HepG2 (cell line): Measurements from ENCODE around the gene BPHL. TPM values are rescaled to one million over a fixed set of nuclear protein-coding genes. Genes with fewer than 3 reads are reported as not detected.
A peak's percentile ranks its signal among the peaks of the same experiment; 100 is the strongest.

Source experiments
- HOXA5 ChIP-seq: sonication (generic); formaldehyde crosslinking; IDR thresholded peaks from 2 replicates; pipeline ENCODE4 v1.4.0; 2020; ENCODE audit warnings: missing genetic modification reagents
- ZNF225 ChIP-seq: sonication (generic); formaldehyde crosslinking; IDR thresholded peaks from 2 replicates; pipeline ENCODE4 v1.4.0; 2020; ENCODE audit warnings: mild to moderate bottlenecking, missing genetic modification reagents
- ZNF383 ChIP-seq: sonication (generic); formaldehyde crosslinking; IDR thresholded peaks from 2 replicates; pipeline ENCODE4 v1.4.0; 2020; ENCODE audit warnings: missing genetic modification reagents, mild to moderate bottlenecking, borderline replicate concordance
- ZNF512B ChIP-seq: sonication (generic); formaldehyde crosslinking; IDR thresholded peaks from 2 replicates; pipeline ENCODE4 v1.5.1; 2020; ENCODE audit warnings: missing genetic modification reagents, mild to moderate bottlenecking, borderline replicate concordance
- ZNF562 ChIP-seq: sonication (generic); formaldehyde crosslinking; IDR thresholded peaks from 2 replicates; pipeline ENCODE4 v1.8.0; 2022; ENCODE audit warnings: missing genetic modification reagents, borderline replicate concordance
- polyA plus RNA-seq, 8 experiments: library from polyadenylated mRNA; depleted of rRNA in 3 of 8; stranded (reverse) in 7 of 8; unstranded in 1 of 8; fragments of >200 nt; fragmentation: Illumina TruSeq in 4 of 8; extraction: Trizol in 4 of 8; gene quantifications; 2 replicates each; pipeline versions ENCODE4 v1.2.1 to v1.2.3, GENCODE V29; 2011 to 2016; ENCODE audit warnings: low read depth in 4 of 8, missing spikeins in 1 of 8, mixed read lengths in 1 of 8; ENCODE audit not compliant: insufficient read depth in 1 of 8
- total RNA-seq, 5 experiments: library from RNA; depleted of rRNA; stranded (reverse); fragments of >200 nt; fragmentation: Illumina TruSeq; extraction: Trizol; gene quantifications; 2 replicates each; pipeline ENCODE4 v1.2.3, GENCODE V29; 2016; ENCODE audit warnings: low read depth in 1 of 5
- TF ChIP-seq, protein P1 (sequence below): sonication (generic); formaldehyde crosslinking; IDR thresholded peaks from 2 replicates; pipeline ENCODE4 v1.5.0; 2020; ENCODE audit warnings: mild to moderate bottlenecking, missing genetic modification reagents, borderline replicate concordance
- TF ChIP-seq, protein P2 (sequence below): IDR thresholded peaks from 2 replicates; pipeline ENCODE4 v1.6.1; 2018; ENCODE audit warnings: missing genetic modification reagents
- TF ChIP-seq, protein P3 (sequence below): IDR thresholded peaks from 2 replicates; pipeline ENCODE4 v1.6.1; 2012; ENCODE audit warnings: low read length, improper control_type of control experiment
- TF ChIP-seq, protein P4 (sequence below): sonication (generic); formaldehyde crosslinking; IDR thresholded peaks from 2 replicates; pipeline ENCODE4 v1.4.0; 2020; ENCODE audit warnings: missing genetic modification reagents

Gene BPHL
- total and polyA plus RNA-seq, 2 of the 13 experiments (the other 11 are each of a cell fraction or from before 2014, with no cell fraction given) = 37.8 to 39.5 TPM

- TF ChIP-seq, protein P1, sequence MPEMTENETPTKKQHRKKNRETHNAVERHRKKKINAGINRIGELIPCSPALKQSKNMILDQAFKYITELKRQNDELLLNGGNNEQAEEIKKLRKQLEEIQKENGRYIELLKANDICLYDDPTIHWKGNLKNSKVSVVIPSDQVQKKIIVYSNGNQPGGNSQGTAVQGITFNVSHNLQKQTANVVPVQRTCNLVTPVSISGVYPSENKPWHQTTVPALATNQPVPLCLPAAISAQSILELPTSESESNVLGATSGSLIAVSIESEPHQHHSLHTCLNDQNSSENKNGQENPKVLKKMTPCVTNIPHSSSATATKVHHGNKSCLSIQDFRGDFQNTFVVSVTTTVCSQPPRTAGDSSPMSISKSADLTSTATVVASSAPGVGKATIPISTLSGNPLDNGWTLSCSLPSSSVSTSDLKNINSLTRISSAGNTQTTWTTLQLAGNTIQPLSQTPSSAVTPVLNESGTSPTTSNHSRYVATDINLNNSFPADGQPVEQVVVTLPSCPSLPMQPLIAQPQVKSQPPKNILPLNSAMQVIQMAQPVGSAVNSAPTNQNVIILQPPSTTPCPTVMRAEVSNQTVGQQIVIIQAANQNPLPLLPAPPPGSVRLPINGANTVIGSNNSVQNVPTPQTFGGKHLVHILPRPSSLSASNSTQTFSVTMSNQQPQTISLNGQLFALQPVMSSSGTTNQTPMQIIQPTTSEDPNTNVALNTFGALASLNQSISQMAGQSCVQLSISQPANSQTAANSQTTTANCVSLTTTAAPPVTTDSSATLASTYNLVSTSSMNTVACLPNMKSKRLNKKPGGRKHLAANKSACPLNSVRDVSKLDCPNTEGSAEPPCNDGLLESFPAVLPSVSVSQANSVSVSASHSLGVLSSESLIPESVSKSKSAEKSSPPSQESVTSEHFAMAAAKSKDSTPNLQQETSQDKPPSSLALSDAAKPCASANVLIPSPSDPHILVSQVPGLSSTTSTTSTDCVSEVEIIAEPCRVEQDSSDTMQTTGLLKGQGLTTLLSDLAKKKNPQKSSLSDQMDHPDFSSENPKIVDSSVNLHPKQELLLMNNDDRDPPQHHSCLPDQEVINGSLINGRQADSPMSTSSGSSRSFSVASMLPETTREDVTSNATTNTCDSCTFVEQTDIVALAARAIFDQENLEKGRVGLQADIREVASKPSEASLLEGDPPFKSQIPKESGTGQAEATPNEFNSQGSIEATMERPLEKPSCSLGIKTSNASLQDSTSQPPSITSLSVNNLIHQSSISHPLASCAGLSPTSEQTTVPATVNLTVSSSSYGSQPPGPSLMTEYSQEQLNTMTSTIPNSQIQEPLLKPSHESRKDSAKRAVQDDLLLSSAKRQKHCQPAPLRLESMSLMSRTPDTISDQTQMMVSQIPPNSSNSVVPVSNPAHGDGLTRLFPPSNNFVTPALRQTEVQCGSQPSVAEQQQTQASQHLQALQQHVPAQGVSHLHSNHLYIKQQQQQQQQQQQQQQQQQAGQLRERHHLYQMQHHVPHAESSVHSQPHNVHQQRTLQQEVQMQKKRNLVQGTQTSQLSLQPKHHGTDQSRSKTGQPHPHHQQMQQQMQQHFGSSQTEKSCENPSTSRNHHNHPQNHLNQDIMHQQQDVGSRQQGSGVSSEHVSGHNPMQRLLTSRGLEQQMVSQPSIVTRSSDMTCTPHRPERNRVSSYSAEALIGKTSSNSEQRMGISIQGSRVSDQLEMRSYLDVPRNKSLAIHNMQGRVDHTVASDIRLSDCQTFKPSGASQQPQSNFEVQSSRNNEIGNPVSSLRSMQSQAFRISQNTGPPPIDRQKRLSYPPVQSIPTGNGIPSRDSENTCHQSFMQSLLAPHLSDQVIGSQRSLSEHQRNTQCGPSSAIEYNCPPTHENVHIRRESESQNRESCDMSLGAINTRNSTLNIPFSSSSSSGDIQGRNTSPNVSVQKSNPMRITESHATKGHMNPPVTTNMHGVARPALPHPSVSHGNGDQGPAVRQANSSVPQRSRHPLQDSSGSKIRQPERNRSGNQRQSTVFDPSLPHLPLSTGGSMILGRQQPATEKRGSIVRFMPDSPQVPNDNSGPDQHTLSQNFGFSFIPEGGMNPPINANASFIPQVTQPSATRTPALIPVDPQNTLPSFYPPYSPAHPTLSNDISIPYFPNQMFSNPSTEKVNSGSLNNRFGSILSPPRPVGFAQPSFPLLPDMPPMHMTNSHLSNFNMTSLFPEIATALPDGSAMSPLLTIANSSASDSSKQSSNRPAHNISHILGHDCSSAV (CRISPR knock-in tag) = no peak
- TF ChIP-seq, protein P2, sequence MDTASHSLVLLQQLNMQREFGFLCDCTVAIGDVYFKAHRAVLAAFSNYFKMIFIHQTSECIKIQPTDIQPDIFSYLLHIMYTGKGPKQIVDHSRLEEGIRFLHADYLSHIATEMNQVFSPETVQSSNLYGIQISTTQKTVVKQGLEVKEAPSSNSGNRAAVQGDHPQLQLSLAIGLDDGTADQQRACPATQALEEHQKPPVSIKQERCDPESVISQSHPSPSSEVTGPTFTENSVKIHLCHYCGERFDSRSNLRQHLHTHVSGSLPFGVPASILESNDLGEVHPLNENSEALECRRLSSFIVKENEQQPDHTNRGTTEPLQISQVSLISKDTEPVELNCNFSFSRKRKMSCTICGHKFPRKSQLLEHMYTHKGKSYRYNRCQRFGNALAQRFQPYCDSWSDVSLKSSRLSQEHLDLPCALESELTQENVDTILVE (CRISPR knock-in tag) = peak; percentile 29; the same call in 1 of the 2 replicates
- no peak for TF ChIP-seq HOXA5 (CRISPR knock-in tag)
- no peak for TF ChIP-seq ZNF562 (CRISPR knock-in tag)
- TF ChIP-seq ZNF225 = peak; percentile 63; the same call in 1 of the 2 replicates
- TF ChIP-seq, protein P3, sequence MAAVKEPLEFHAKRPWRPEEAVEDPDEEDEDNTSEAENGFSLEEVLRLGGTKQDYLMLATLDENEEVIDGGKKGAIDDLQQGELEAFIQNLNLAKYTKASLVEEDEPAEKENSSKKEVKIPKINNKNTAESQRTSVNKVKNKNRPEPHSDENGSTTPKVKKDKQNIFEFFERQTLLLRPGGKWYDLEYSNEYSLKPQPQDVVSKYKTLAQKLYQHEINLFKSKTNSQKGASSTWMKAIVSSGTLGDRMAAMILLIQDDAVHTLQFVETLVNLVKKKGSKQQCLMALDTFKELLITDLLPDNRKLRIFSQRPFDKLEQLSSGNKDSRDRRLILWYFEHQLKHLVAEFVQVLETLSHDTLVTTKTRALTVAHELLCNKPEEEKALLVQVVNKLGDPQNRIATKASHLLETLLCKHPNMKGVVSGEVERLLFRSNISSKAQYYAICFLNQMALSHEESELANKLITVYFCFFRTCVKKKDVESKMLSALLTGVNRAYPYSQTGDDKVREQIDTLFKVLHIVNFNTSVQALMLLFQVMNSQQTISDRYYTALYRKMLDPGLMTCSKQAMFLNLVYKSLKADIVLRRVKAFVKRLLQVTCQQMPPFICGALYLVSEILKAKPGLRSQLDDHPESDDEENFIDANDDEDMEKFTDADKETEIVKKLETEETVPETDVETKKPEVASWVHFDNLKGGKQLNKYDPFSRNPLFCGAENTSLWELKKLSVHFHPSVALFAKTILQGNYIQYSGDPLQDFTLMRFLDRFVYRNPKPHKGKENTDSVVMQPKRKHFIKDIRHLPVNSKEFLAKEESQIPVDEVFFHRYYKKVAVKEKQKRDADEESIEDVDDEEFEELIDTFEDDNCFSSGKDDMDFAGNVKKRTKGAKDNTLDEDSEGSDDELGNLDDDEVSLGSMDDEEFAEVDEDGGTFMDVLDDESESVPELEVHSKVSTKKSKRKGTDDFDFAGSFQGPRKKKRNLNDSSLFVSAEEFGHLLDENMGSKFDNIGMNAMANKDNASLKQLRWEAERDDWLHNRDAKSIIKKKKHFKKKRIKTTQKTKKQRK = no peak
- no peak for TF ChIP-seq ZNF383
- TF ChIP-seq, protein P4, sequence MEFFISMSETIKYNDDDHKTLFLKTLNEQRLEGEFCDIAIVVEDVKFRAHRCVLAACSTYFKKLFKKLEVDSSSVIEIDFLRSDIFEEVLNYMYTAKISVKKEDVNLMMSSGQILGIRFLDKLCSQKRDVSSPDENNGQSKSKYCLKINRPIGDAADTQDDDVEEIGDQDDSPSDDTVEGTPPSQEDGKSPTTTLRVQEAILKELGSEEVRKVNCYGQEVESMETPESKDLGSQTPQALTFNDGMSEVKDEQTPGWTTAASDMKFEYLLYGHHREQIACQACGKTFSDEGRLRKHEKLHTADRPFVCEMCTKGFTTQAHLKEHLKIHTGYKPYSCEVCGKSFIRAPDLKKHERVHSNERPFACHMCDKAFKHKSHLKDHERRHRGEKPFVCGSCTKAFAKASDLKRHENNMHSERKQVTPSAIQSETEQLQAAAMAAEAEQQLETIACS = no peak
- no peak for TF ChIP-seq ZNF512B (CRISPR knock-in tag)
Observed at GRCh38 chr6:3195695-3196497, 77.4 kb downstream of the BPHL start (continued).
